ENCODE measurements around the gene SMC1B. TPM values are rescaled to one million over a fixed set of nuclear protein-coding genes. Genes with fewer than 3 reads are reported as not detected.

Gene SMC1B
- total and polyA plus RNA-seq, 2 experiments from 2014 or later: 0.10 TPM; not detected in 1

DNA sequence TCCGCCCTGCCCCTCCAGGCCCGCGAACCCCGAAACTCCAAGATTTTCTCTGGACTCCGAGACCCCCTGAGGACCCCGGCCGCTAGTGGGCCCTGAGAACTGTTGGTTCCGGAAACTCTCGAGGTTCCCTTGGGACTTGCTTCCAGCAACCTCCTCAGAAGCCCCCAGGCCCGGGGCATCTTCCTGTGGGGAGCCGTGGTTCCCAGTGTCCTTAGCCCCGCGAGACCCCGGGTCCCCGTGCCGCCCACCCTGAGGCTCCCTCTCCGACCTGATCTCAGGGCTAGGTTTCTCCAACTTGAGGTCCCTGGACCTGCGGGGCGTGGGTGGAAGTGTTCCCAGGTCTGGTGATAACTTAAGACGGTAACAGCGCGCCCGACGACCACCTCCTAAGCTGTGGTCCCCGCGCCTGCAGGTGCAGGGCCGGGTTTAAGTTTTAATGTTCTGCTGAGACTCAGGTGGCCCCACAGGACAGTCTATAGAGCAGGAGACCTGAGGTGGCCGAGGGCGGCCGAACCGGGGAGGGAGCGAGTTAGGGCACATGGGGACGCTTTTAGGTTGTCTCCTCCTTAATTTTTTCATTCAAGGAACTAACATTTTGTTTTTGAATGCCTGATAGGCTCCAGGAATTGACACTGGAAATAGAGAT is 102.9 kb downstream of the SMC1B start:
- peak overlapping the region; percentile 99 for H3K4me2 ChIP-seq
- peaks cover 40% of the 10 kb centered on the region for H3K4me1 ChIP-seq (ENCODE audit: insufficient read depth)
- H2AFZ ChIP-seq: peak overlapping the region; percentile 35
- H4K20me1 ChIP-seq (ENCODE audit: insufficient read depth, poor library complexity, severe bottlenecking): no peaks in the 10 kb centered on the region
- H3K27ac ChIP-seq: peak overlapping the region; percentile 84
- no peaks in the 10 kb centered on the region for H3K9me3 ChIP-seq (ENCODE audit: low read depth)
- H3K27me3 ChIP-seq: no peaks in the 10 kb centered on the region
- TF ChIP-seq CTCF (IDR thresholded peaks at IDR 0.05; ENCODE audit: poor library complexity) (no peak), EZH2phosphoT487 (IDR thresholded peaks at IDR 0.05; ENCODE audit: low read depth, severe bottlenecking, unreplicated experiment) (no peak), EZH2 (IDR thresholded peaks at IDR 0.05; ENCODE audit: borderline replicate concordance) (no peak)
- H3K79me2 ChIP-seq: peaks cover 52% of the 10 kb centered on the region
- no peak for DNase-seq (ENCODE audit: low spot score)
- H3K4me3 ChIP-seq: peak overlapping the region; percentile 67
- WGBS (ENCODE audit: low lambda C conversion rate, missing lambda C conversion rate): 3% methylated on average over 32 of the region's 33 CpGs
- no peaks in the 10 kb centered on the region for H3K36me3 ChIP-seq (replicated peaks; ENCODE audit: insufficient read depth, low read depth)
- no peaks in the 10 kb centered on the region for H3K9me2 ChIP-seq (replicated peaks; ENCODE audit: insufficient read depth)

DNA sequence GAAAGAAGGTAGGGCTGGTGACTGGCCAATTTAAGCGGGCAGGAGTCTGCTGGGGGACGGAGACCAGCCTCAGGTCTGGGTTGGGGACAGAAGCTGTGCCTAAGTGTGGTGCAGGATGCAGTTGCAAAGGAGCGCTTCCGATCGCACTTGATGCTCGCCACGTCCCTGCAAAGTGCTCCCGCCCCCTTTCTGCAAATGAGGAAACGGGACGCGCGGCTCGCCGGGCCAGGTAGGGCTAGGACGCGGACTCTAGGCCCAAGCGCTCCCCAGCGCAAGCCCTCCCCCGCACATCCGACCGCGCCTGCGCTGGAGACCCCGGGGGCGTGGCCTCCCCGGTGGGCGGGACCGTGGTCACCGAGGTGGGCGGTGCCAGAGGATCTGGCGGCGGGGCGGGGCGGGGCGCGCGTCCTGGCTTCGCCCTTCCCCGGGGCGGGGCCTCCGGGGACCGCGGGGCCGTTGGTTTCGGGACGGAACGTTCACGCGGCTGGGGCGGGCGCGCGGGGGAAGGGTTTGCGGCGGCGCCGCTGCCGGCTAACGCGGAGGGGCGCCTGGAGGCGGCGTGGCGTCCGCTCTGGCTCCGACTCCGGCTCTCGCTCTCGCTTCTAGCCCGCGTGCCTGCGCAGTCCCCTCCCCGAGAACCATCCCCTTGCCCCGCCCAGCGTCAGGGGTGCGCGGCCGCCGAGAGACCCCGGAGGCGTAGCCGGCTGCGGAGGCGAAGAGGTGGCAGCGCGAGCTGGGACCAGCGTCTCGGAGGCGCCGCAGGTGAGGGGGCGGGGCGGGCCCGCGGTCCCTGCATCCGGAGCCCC is 103.8 kb downstream of the SMC1B start, which contains the start of gene FAM118A:
FAM118A (plus strand) TSS at position 513 of the 806 bp plus-strand sequence. CDS start 12,446 bp downstream, outside the sequence.
- H3K4me3 ChIP-seq: peak within 1 kb of the TSS; percentile 67
- H3K9me3 ChIP-seq (ENCODE audit: low read depth): no peaks in the 10 kb centered on the region
- peak within 1 kb of the TSS; percentile 99 for H3K4me2 ChIP-seq
- H3K4me1 ChIP-seq (ENCODE audit: insufficient read depth): peaks cover 40% of the 10 kb centered on the region
- TF ChIP-seq CTCF (IDR thresholded peaks at IDR 0.05; ENCODE audit: poor library complexity) (no peak), EZH2phosphoT487 (IDR thresholded peaks at IDR 0.05; ENCODE audit: low read depth, severe bottlenecking, unreplicated experiment) (no peak), EZH2 (IDR thresholded peaks at IDR 0.05; ENCODE audit: borderline replicate concordance) (no peak)
- H3K79me2 ChIP-seq: peaks cover 44% of the 10 kb centered on the region
- H3K27ac ChIP-seq: peak within 1 kb of the TSS; percentile 88
- peak; percentile 97 for DNase-seq (ENCODE audit: low spot score)
- H3K27me3 ChIP-seq: no peaks in the 10 kb centered on the region
- H4K20me1 ChIP-seq (ENCODE audit: insufficient read depth, poor library complexity, severe bottlenecking): no peaks in the 10 kb centered on the region
- 5% methylated on average over 31 of the region's 95 CpGs for WGBS (ENCODE audit: low lambda C conversion rate, missing lambda C conversion rate)
- no peaks in the 10 kb centered on the region for H3K9me2 ChIP-seq (replicated peaks; ENCODE audit: insufficient read depth)
- no peaks in the 10 kb centered on the region for H3K36me3 ChIP-seq (replicated peaks; ENCODE audit: insufficient read depth, low read depth)
- H2AFZ ChIP-seq: peak within 1 kb of the TSS; percentile 88

DNA sequence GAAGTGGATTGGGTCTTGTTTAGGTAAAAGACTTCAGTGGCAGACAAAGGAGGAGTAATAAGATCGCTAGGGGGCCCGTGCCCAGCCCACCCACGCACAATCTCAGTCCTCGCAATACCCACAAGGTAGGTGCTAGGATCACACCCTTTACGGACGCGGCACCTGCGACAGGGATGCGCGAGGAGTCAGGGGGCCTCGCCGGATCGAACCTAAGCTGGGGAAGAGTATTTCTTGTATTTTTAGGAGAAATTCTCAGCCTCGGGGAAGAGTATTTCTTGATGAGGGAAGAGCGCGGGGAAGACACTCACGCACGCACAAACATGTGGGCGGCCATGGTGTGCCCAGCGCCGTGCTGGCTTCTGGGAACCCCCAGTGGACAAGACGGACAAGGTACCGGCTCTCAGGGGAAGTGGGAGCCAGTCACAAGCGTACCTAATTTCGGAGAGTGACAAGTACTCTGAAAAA is 104.4 kb downstream of the SMC1B start:
- no peaks in the 10 kb centered on the region for H3K9me2 ChIP-seq (replicated peaks; ENCODE audit: insufficient read depth)
- no peaks in the 10 kb centered on the region for H3K9me3 ChIP-seq (ENCODE audit: low read depth)
- TF ChIP-seq EZH2phosphoT487 (IDR thresholded peaks at IDR 0.05; ENCODE audit: low read depth, severe bottlenecking, unreplicated experiment) (no peak), CTCF (IDR thresholded peaks at IDR 0.05; ENCODE audit: poor library complexity) (no peak), EZH2 (IDR thresholded peaks at IDR 0.05; ENCODE audit: borderline replicate concordance) (no peak)
- WGBS (ENCODE audit: low lambda C conversion rate, missing lambda C conversion rate): 61% methylated on average over 25 of the region's 25 CpGs
- H2AFZ ChIP-seq: peak overlapping the region; percentile 88
- DNase-seq (ENCODE audit: low spot score): no peak
- H3K4me3 ChIP-seq: peak overlapping the region; percentile 14
- no peaks in the 10 kb centered on the region for H4K20me1 ChIP-seq (ENCODE audit: insufficient read depth, poor library complexity, severe bottlenecking)
- no peaks in the 10 kb centered on the region for H3K36me3 ChIP-seq (replicated peaks; ENCODE audit: insufficient read depth, low read depth)
- peaks cover 33% of the 10 kb centered on the region for H3K4me1 ChIP-seq (ENCODE audit: insufficient read depth)
- H3K27ac ChIP-seq: peak overlapping the region; percentile 88
- no peaks in the 10 kb centered on the region for H3K27me3 ChIP-seq
- peak overlapping the region; percentile 78 for H3K4me2 ChIP-seq
- peaks cover 39% of the 10 kb centered on the region for H3K79me2 ChIP-seq

Data from hepatocyte (in vitro differentiated cells).